ENCODE results near the gene RANBP9. TPM values are rescaled to one million over a fixed set of nuclear protein-coding genes. Genes with fewer than 3 reads are reported as not detected.
A peak's percentile ranks its signal among the peaks of the same experiment; 100 is the strongest.

Gene RANBP9
- total and polyA plus RNA-seq, 9 of the 15 experiments (the other 6 are each of a cell fraction or from before 2014, with no cell fraction given): 27.5 to 130 (median 61.5) TPM

- 0 out of 2 replicates have a peak, but pooled peaks have one; percentile 29 for TF ChIP-seq ZNF592 (IDR thresholded peaks at IDR 0.05)
- TF ChIP-seq TAF9B (IDR thresholded peaks at IDR 0.05; ENCODE audit: partially characterized antibody): peak; percentile 29
Measured at GRCh38 chr6:13667655-13668054, 44.0 kb downstream of the RANBP9 start (continued).

GRCh38 chr6:13666194-13667105 is 45.2 kb downstream of the RANBP9 start:
- ATAC-seq (peak; percentile 63), FAIRE-seq (peak; percentile 35), DNase-seq (ENCODE audit: extremely low read depth in 1 of 4, low spot score in 3 of 4) (peak in 1 of 4 experiments; percentile 69)
- peaks cover 100% of the 10 kb centered on the region for H3K79me2 ChIP-seq (ENCODE audit: control insufficient read depth, insufficient read depth, low read length)
- WGBS (ENCODE audit: insufficient coverage, low coverage, missing lambda C conversion rate): 22% methylated on average over 7 of the region's 8 CpGs
- H3K27me3 ChIP-seq (ENCODE audit: control insufficient read depth in 2 of 2, insufficient read depth in 2 of 2, low read length in 2 of 2): no peaks in the 10 kb centered on the region
- no TSS peak for BruUV-seq (replicated peaks)
- POLR2A ChIA-PET: interaction anchor here (0.6 to 2.1 kb wide), 6 partner anchors 8 to 43 kb away, joined by 3 to 6 read pairs (median 3); no protein-coding TSS in a partner anchor
- H3K9me3 ChIP-seq (replicated peaks; ENCODE audit: control insufficient read depth, insufficient read depth, low read depth, low read length): peaks cover 10% of the 10 kb centered on the region; the same call in 1 of the 2 replicates
- CTCF ChIA-PET (ENCODE audit: low intra/inter-chr PET ratio): interaction anchor here (0.7 kb wide), 1 partner anchor 10 kb away, joined by 8 read pairs; no protein-coding TSS in a partner anchor
- peak overlapping the region; percentile 65 for H3K4me2 ChIP-seq (ENCODE audit: insufficient read depth, low read length)
- H3K9me1 ChIP-seq (ENCODE audit: control insufficient read depth, insufficient read depth, low read length): no peaks in the 10 kb centered on the region
- peaks cover 15 to 47% of the 10 kb centered on the region in 2 experiments for H3K4me1 ChIP-seq (replicated peaks in 1 of 2; ENCODE audit: control insufficient read depth in 2 of 2, insufficient read depth in 2 of 2, low read length in 2 of 2)
- H4K20me1 ChIP-seq (replicated peaks; ENCODE audit: control insufficient read depth, insufficient read depth, low read length): no peaks in the 10 kb centered on the region
- intact Hi-C loops (cut with micrococcal nuclease) (no loop called here), in situ Hi-C loops (cut with MboI) (no loop called here)
- H3K9ac ChIP-seq (ENCODE audit: insufficient read depth in 1 of 2, low read depth in 2 of 2, low read length in 2 of 2): peak overlapping the region; percentile 22 to 42; a peak in 3 of 4 replicates
- H2AFZ ChIP-seq (ENCODE audit: low read depth, low read length): 0 out of 2 replicates have a peak overlapping the region, but pooled peaks have one; percentile 10
- no peak overlapping the region for H3K4me3 ChIP-seq
- H3K27ac ChIP-seq (ENCODE audit: extremely low read depth, low read depth, low read length): peak overlapping the region; percentile 71
- peaks cover 22% of the 10 kb centered on the region; the same call in 1 of the 3 replicates for H3K36me3 ChIP-seq (ENCODE audit: control insufficient read depth, insufficient read depth, low read length)
- TF ChIP-seq ARID3B (CRISPR knock-in tag; IDR thresholded peaks at IDR 0.05; ENCODE audit: borderline replicate concordance) (no peak), MAZ (CRISPR knock-in tag; conservative IDR thresholded peaks at IDR 0.05 in 1 of 2, IDR thresholded peaks at IDR 0.05 in 1 of 2) (peak in 1 of 2 experiments; percentile 36; a peak in 1 of 4 replicates), NKRF (IDR thresholded peaks at IDR 0.05; ENCODE audit: borderline replicate concordance) (0 out of 2 replicates have a peak, but pooled peaks have one; percentile 19), ZKSCAN8 (CRISPR knock-in tag; IDR thresholded peaks at IDR 0.05) (no peak), SMARCA4 (IDR thresholded peaks at IDR 0.05) (peak; percentile 60; the same call in 1 of the 2 replicates)

All from K562 (cell line).